ENCODE data around the gene TCF4.

The TCF4 gene

DNA sequence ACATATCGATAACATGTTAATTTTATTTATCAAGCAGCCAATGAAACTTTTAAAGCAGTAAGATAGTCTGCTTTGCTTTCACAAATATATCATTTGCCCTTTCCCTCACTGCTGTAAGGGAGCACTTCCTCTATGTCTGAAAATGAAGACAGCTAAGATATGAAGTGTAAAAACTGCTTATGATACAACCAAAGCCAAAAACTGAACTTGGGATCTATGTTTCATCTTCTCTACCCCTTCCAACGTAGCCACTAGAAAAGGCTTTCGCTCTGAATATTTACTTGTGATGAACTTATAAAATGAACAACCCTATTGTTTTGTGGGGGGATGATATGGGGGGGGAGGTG is 140.3 kb downstream of the TCF4 start:
- H3K9me3 Mint-ChIP-seq, result no peaks in the 10 kb centered on the region
- no peaks in the 10 kb centered on the region for H3K36me3 Mint-ChIP-seq (ENCODE audit: low read depth)
- H3K4me3 Mint-ChIP-seq, result no peak overlapping the region
- no peaks in the 10 kb centered on the region for H3K4me1 Mint-ChIP-seq (ENCODE audit: low read depth)
- no peak overlapping the region for H3K27ac Mint-ChIP-seq
- H3K27me3 Mint-ChIP-seq (ENCODE audit: low read depth), result no peaks in the 10 kb centered on the region

- Mint-ChIP-seq H3K36me3 (ENCODE audit: low read depth) (no peaks in the 10 kb centered on the region), H3K9me3 (no peaks in the 10 kb centered on the region), H3K27me3 (ENCODE audit: low read depth) (no peaks in the 10 kb centered on the region), H3K4me3 (no peak overlapping the region), H3K27ac (no peak overlapping the region), H3K4me1 (ENCODE audit: low read depth) (no peaks in the 10 kb centered on the region)
Observed at GRCh38 chr18:55446996-55447671, 140.9 kb downstream of the TCF4 start.

- H3K9me3 Mint-ChIP-seq, result no peaks in the 10 kb centered on the region
- H3K27ac Mint-ChIP-seq, result no peak overlapping the region
- no peaks in the 10 kb centered on the region for H3K27me3 Mint-ChIP-seq (ENCODE audit: low read depth)
- no peak overlapping the region for H3K4me3 Mint-ChIP-seq
- no peaks in the 10 kb centered on the region for H3K36me3 Mint-ChIP-seq (ENCODE audit: low read depth)
- H3K4me1 Mint-ChIP-seq (ENCODE audit: low read depth), result no peaks in the 10 kb centered on the region
Observed at GRCh38 chr18:55444536-55444935, 143.5 kb downstream of the TCF4 start.

DNA sequence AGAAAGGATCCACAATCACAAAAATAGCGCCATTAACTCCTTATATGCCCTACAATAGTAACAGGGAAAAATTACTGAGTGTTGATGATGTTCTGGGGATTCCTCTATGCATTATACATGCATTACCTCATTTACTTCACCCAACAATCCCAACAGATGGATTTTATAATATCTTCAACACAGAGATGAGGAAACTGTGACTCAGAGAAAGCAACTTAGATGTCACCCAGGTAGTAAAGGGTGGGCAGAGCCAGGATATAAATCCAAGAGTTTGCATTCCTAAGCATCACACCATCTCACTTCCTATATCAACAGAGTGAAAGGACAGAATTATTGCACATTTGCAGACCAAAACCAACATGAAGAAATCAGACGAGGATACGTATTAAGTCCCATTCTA is 144.2 kb downstream of the TCF4 start:
- no peaks in the 10 kb centered on the region for H3K36me3 Mint-ChIP-seq (ENCODE audit: low read depth)
- no peaks in the 10 kb centered on the region for H3K27me3 Mint-ChIP-seq (ENCODE audit: low read depth)
- H3K4me1 Mint-ChIP-seq (ENCODE audit: low read depth), result no peaks in the 10 kb centered on the region
- H3K4me3 Mint-ChIP-seq, result no peak overlapping the region
- no peaks in the 10 kb centered on the region for H3K9me3 Mint-ChIP-seq
- H3K27ac Mint-ChIP-seq, result no peak overlapping the region

DNA sequence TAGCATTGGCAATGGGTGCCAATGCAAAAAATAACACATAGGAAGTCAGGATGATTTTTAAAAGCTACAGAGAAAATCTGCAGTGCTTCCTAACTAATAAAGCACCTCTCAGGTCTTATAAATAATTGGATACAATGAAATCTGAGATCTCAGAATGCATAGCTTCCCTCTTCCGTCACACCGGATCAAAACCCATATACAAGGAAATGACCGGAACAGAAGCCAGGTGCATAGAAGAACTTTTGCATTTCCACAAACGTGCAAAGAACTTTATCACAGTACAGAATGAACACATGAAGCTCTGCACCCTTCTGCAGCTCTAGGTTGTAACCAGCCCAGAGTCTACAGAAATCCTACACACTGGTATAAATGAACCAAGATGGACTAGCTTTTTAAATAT is 145.4 kb downstream of the TCF4 start:
- Mint-ChIP-seq H3K4me3 (no peak overlapping the region), H3K27me3 (ENCODE audit: low read depth) (no peaks in the 10 kb centered on the region), H3K36me3 (ENCODE audit: low read depth) (no peaks in the 10 kb centered on the region), H3K4me1 (ENCODE audit: low read depth) (no peaks in the 10 kb centered on the region), H3K27ac (no peak overlapping the region), H3K9me3 (no peaks in the 10 kb centered on the region)

- H3K36me3 Mint-ChIP-seq (ENCODE audit: low read depth), result no peaks in the 10 kb centered on the region
- no peak overlapping the region for H3K27ac Mint-ChIP-seq
- no peaks in the 10 kb centered on the region for H3K27me3 Mint-ChIP-seq (ENCODE audit: low read depth)
- H3K4me1 Mint-ChIP-seq (ENCODE audit: low read depth), result no peaks in the 10 kb centered on the region
- no peak overlapping the region for H3K4me3 Mint-ChIP-seq
- no peaks in the 10 kb centered on the region for H3K9me3 Mint-ChIP-seq
Observed at GRCh38 chr18:55440988-55441387, 147.0 kb downstream of the TCF4 start.

DNA sequence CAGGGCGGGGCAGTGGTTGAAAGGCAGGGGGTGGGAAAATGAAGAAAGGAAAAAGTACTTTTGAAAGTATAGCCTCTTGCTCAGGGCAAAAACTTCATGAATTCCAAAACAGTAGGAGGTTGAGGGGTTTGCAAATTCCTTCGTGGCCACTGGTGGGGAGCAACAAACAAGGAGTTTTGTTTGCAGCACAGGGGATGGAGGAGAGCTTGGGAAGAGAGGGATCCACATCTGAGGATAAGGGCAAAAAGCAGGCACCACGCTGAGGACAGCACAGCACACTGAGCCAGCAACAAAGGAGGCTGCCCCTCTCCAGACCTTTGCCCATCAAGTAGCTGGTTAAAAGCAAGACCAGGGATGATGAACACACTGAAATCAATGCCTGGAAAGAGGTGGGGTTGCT is 148.9 kb downstream of the TCF4 start:
- no peak overlapping the region for H3K27ac Mint-ChIP-seq
- H3K4me1 Mint-ChIP-seq (ENCODE audit: low read depth), result no peaks in the 10 kb centered on the region
- H3K9me3 Mint-ChIP-seq, result no peaks in the 10 kb centered on the region
- H3K36me3 Mint-ChIP-seq (ENCODE audit: low read depth), result no peaks in the 10 kb centered on the region
- no peak overlapping the region for H3K4me3 Mint-ChIP-seq
- no peaks in the 10 kb centered on the region for H3K27me3 Mint-ChIP-seq (ENCODE audit: low read depth)

GRCh38 chr18:55435592-55435991 is 152.4 kb downstream of the TCF4 start:
- no peaks in the 10 kb centered on the region for H3K4me1 Mint-ChIP-seq (ENCODE audit: low read depth)
- H3K4me3 Mint-ChIP-seq, result no peak overlapping the region
- H3K36me3 Mint-ChIP-seq (ENCODE audit: low read depth), result no peaks in the 10 kb centered on the region
- no peaks in the 10 kb centered on the region for H3K9me3 Mint-ChIP-seq
- no peaks in the 10 kb centered on the region for H3K27me3 Mint-ChIP-seq (ENCODE audit: low read depth)
- no peak overlapping the region for H3K27ac Mint-ChIP-seq

DNA sequence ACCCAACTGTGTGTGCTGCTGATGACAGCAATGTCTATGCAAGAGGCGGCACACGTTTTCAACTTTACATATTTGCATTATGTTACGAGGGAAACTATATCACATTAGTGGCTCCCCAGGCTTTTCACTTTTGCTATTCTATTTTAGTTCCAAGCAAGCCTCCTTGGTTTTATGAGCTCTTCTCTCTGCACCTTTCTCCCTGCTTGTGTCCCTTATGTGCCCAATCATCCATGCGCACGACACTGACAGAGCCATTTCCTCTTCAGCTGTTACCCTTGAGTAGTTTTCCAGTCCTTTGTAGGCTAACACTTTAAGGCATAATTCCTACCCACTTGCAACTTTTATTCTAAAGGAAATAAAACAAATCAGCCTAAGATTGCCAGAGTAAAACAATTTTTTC is 154.3 kb downstream of the TCF4 start:
- H3K9me3 Mint-ChIP-seq, result no peaks in the 10 kb centered on the region
- H3K4me3 Mint-ChIP-seq, result no peak overlapping the region
- no peaks in the 10 kb centered on the region for H3K27me3 Mint-ChIP-seq (ENCODE audit: low read depth)
- no peak overlapping the region for H3K27ac Mint-ChIP-seq
- H3K4me1 Mint-ChIP-seq (ENCODE audit: low read depth), result no peaks in the 10 kb centered on the region
- H3K36me3 Mint-ChIP-seq (ENCODE audit: low read depth), result no peaks in the 10 kb centered on the region

DNA sequence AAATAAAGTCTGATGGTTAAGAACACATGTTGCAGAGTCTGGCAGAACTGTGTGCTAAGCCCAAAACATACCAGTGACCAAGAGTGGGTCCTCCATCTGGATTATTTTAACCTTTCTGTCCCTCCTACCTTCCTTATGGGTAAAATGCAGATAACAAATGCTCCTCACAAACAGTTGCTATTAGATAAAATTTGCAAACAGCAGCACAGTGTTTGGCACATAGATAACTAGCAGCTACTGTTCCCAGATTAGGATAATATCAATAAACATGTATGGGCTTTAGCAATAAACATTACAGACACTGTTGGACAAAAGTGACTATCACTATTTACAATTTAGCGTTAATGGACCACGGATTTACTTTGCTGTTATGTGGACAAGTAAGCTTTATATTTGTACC is 154.9 kb downstream of the TCF4 start:
- Mint-ChIP-seq H3K36me3 (ENCODE audit: low read depth) (no peaks in the 10 kb centered on the region), H3K27me3 (ENCODE audit: low read depth) (no peaks in the 10 kb centered on the region)

DNA sequence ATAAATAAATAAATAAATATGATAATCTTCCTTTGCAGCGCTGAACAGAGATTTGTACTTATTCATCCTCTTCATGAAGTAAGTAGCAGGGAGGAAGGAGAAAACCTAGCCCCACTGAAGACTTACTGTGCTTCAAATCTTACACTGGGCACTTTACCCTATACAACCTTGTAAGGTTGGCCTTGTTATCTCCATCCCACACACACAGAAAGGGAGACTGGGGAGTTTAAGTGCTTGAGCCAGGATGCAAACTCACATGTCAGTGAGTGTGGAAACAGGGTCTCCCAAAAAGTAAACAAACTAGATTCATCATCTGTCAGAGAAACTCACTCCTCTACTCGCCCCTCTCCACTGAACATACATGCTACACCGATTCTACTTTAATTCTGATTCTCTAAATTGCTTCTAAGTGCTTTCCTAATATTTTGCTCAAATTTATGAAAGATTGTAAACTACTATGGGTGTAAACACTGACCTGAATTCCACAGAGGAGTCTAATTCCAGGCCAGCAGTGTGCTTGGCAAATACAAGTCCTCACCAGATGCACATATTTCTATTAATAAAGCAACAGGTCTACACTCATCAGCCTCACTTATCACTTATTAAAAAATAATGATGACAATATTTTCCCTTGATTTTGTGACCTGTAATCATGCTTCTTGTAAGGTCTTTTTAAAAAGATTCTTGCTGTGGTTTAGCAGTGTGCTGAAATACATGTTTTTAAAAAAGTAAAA is 155.5 kb downstream of the TCF4 start:
- H3K4me1 Mint-ChIP-seq (ENCODE audit: low read depth), result no peaks in the 10 kb centered on the region
- H3K36me3 Mint-ChIP-seq (ENCODE audit: low read depth), result no peaks in the 10 kb centered on the region
- H3K9me3 Mint-ChIP-seq, result no peaks in the 10 kb centered on the region
- no peaks in the 10 kb centered on the region for H3K27me3 Mint-ChIP-seq (ENCODE audit: low read depth)
- H3K27ac Mint-ChIP-seq, result no peak overlapping the region
- no peak overlapping the region for H3K4me3 Mint-ChIP-seq

More for the DNA sequence above, 154.9 kb downstream of the TCF4 start:
- Mint-ChIP-seq H3K4me1 (ENCODE audit: low read depth) (no peaks in the 10 kb centered on the region), H3K27ac (no peak overlapping the region), H3K4me3 (no peak overlapping the region), H3K9me3 (no peaks in the 10 kb centered on the region)

GRCh38 chr18:55430026-55430425 is 158.0 kb downstream of the TCF4 start:
- Mint-ChIP-seq H3K36me3 (ENCODE audit: low read depth) (no peaks in the 10 kb centered on the region), H3K9me3 (no peaks in the 10 kb centered on the region), H3K27me3 (ENCODE audit: low read depth) (no peaks in the 10 kb centered on the region), H3K27ac (no peak overlapping the region), H3K4me3 (no peak overlapping the region), H3K4me1 (ENCODE audit: low read depth) (no peaks in the 10 kb centered on the region)

GRCh38 chr18:55427951-55428350 is 160.0 kb downstream of the TCF4 start:
- H3K36me3 Mint-ChIP-seq (ENCODE audit: low read depth), result no peaks in the 10 kb centered on the region
- H3K27me3 Mint-ChIP-seq (ENCODE audit: low read depth), result no peaks in the 10 kb centered on the region
- no peaks in the 10 kb centered on the region for H3K4me1 Mint-ChIP-seq (ENCODE audit: low read depth)
- H3K4me3 Mint-ChIP-seq, result no peak overlapping the region
- no peaks in the 10 kb centered on the region for H3K9me3 Mint-ChIP-seq
- H3K27ac Mint-ChIP-seq, result no peak overlapping the region

GRCh38 chr18:55425698-55426097 is 162.3 kb downstream of the TCF4 start:
- H3K4me1 Mint-ChIP-seq (ENCODE audit: low read depth), result no peaks in the 10 kb centered on the region
- H3K36me3 Mint-ChIP-seq (ENCODE audit: low read depth), result no peaks in the 10 kb centered on the region
- no peak overlapping the region for H3K4me3 Mint-ChIP-seq
- no peaks in the 10 kb centered on the region for H3K9me3 Mint-ChIP-seq
- no peak overlapping the region for H3K27ac Mint-ChIP-seq
- no peaks in the 10 kb centered on the region for H3K27me3 Mint-ChIP-seq (ENCODE audit: low read depth)

- Mint-ChIP-seq H3K27ac (no peak overlapping the region), H3K4me1 (ENCODE audit: low read depth) (no peaks in the 10 kb centered on the region), H3K36me3 (ENCODE audit: low read depth) (no peaks in the 10 kb centered on the region), H3K27me3 (ENCODE audit: low read depth) (no peaks in the 10 kb centered on the region), H3K9me3 (no peaks in the 10 kb centered on the region), H3K4me3 (no peak overlapping the region)
Observed at GRCh38 chr18:55422456-55423180, 165.4 kb downstream of the TCF4 start.

All from T-helper 1 cell treated with Interleukin-12 subunit alpha and Interleukin-12 subunit beta and Interleukin-4 antibody, amounts not matched to agents 30 μg/mL and 1 μg/mL, for 36 hours (primary cell).